ENCODE results near the gene JMJD8.

JMJD8 gene

DNA sequence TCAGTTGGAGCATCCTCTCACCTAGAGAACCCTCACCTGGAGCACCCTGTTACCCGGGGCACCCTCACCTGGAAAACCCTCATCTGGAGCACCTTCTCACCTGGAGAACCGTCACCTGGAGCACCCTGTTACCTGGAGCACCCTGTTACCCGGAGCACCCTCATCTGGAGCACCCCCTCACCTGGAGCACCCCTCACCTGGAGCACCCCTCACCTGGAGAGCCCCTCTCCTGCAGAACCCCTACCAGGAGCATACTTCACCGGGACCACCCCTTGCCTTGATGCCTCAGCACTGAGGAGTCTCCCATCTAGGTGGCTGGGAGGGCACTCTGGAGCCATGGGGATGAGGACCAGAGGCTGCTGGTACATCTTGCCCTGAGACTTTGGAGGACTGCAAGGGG, 24.8 kb upstream of the JMJD8 start:
- Histone ChIP-seq H4K20me1 (ENCODE audit: insufficient read depth, low read length) (no peaks in the 10 kb centered on the region), H3K4me3 (ENCODE audit: low read length) (no peak overlapping the region), H3K9me3 (replicated peaks; ENCODE audit: insufficient read depth, low read length) (no peaks in the 10 kb centered on the region), H3K79me2 (ENCODE audit: low read length) (no peaks in the 10 kb centered on the region), H3K4me2 (ENCODE audit: low read depth, low read length) (no peak overlapping the region), H3K27me3 (replicated peaks; ENCODE audit: insufficient read depth, low read length) (peaks cover 58% of the 10 kb centered on the region), H3F3A (ENCODE audit: insufficient read depth, low read length) (no peaks in the 10 kb centered on the region), H3K27ac (ENCODE audit: low read length) (no peak overlapping the region), H3K9ac (ENCODE audit: low read length) (no peak overlapping the region), H3K9me2 (replicated peaks; ENCODE audit: insufficient read depth, low read length) (no peaks in the 10 kb centered on the region), H3K36me3 (replicated peaks; ENCODE audit: insufficient read depth, low read length) (no peaks in the 10 kb centered on the region), H2AFZ (ENCODE audit: low read length) (no peak overlapping the region), H3K4me1 (ENCODE audit: low read length) (no peaks in the 10 kb centered on the region; the same call in 1 of the 2 replicates)
- no peak for DNase-seq
- TF ChIP-seq EZH2phosphoT487 (IDR thresholded peaks at IDR 0.05; ENCODE audit: low read length) (no peak), EZH2 (optimal IDR thresholded peaks at IDR 0.05; ENCODE audit: low read depth, low read length) (no peak)
- TF ChIP-seq, protein P1, sequence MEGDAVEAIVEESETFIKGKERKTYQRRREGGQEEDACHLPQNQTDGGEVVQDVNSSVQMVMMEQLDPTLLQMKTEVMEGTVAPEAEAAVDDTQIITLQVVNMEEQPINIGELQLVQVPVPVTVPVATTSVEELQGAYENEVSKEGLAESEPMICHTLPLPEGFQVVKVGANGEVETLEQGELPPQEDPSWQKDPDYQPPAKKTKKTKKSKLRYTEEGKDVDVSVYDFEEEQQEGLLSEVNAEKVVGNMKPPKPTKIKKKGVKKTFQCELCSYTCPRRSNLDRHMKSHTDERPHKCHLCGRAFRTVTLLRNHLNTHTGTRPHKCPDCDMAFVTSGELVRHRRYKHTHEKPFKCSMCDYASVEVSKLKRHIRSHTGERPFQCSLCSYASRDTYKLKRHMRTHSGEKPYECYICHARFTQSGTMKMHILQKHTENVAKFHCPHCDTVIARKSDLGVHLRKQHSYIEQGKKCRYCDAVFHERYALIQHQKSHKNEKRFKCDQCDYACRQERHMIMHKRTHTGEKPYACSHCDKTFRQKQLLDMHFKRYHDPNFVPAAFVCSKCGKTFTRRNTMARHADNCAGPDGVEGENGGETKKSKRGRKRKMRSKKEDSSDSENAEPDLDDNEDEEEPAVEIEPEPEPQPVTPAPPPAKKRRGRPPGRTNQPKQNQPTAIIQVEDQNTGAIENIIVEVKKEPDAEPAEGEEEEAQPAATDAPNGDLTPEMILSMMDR (IDR thresholded peaks at IDR 0.05; ENCODE audit: low read length) = no peak

DNA sequence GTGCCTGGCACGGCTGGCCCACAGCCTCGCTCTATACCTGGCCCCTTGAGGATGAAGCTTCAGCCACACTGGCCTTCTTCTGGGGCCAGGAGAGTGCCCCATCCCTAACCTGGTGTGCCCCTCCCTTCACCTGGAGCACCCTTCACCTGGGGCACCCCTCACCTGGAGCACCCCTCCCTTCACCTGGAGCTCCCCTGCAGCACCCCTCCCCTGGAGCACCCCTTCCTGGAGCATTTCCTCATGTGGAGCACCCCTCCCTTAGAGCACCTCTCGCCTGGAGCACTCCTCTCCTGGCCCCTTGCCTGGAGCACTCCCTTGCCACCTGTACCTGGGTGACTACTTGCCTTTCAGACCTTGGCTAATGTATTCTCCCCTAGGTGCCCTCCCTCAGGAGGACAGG, 23.9 kb upstream of the JMJD8 start:
- no peaks in the 10 kb centered on the region for H3K4me1 ChIP-seq (ENCODE audit: low read length)
- H3K4me3 ChIP-seq (ENCODE audit: low read length) = no peak overlapping the region
- TF ChIP-seq, protein P1 (IDR thresholded peaks at IDR 0.05; ENCODE audit: low read length) = no peak
- TF ChIP-seq EZH2 (optimal IDR thresholded peaks at IDR 0.05; ENCODE audit: low read depth, low read length) (no peak), EZH2phosphoT487 (IDR thresholded peaks at IDR 0.05; ENCODE audit: low read length) (no peak)
- H3K9me3 ChIP-seq (replicated peaks; ENCODE audit: insufficient read depth, low read length) = no peaks in the 10 kb centered on the region
- H3K9me2 ChIP-seq (replicated peaks; ENCODE audit: insufficient read depth, low read length) = no peaks in the 10 kb centered on the region
- H3K9ac ChIP-seq (ENCODE audit: low read length) = no peak overlapping the region
- H3K36me3 ChIP-seq (replicated peaks; ENCODE audit: insufficient read depth, low read length) = no peaks in the 10 kb centered on the region
- DNase-seq = no peak
- H3K4me2 ChIP-seq (ENCODE audit: low read depth, low read length) = no peak overlapping the region
- H3K79me2 ChIP-seq (ENCODE audit: low read length) = no peaks in the 10 kb centered on the region
- no peaks in the 10 kb centered on the region for H3F3A ChIP-seq (ENCODE audit: insufficient read depth, low read length)
- no peak overlapping the region for H3K27ac ChIP-seq (ENCODE audit: low read length)
- H3K27me3 ChIP-seq (replicated peaks; ENCODE audit: insufficient read depth, low read length) = peaks cover 66% of the 10 kb centered on the region
- no peaks in the 10 kb centered on the region for H4K20me1 ChIP-seq (ENCODE audit: insufficient read depth, low read length)
- H2AFZ ChIP-seq (ENCODE audit: low read length) = no peak overlapping the region

GRCh38 chr16:707062-707538, 23.0 kb upstream of the JMJD8 start:
- Histone ChIP-seq H3K4me3 (ENCODE audit: low read length) (no peak overlapping the region), H3K4me1 (ENCODE audit: low read length) (no peaks in the 10 kb centered on the region), H4K20me1 (ENCODE audit: insufficient read depth, low read length) (no peaks in the 10 kb centered on the region), H3K79me2 (ENCODE audit: low read length) (no peaks in the 10 kb centered on the region), H3K4me2 (ENCODE audit: low read depth, low read length) (no peak overlapping the region), H3K9me3 (replicated peaks; ENCODE audit: insufficient read depth, low read length) (no peaks in the 10 kb centered on the region), H3K9me2 (replicated peaks; ENCODE audit: insufficient read depth, low read length) (no peaks in the 10 kb centered on the region), H3K27ac (ENCODE audit: low read length) (no peak overlapping the region), H3K36me3 (replicated peaks; ENCODE audit: insufficient read depth, low read length) (no peaks in the 10 kb centered on the region), H3K27me3 (replicated peaks; ENCODE audit: insufficient read depth, low read length) (peaks cover 75% of the 10 kb centered on the region), H2AFZ (ENCODE audit: low read length) (no peak overlapping the region), H3K9ac (ENCODE audit: low read length) (no peak overlapping the region), H3F3A (ENCODE audit: insufficient read depth, low read length) (no peaks in the 10 kb centered on the region)
- TF ChIP-seq EZH2 (optimal IDR thresholded peaks at IDR 0.05; ENCODE audit: low read depth, low read length) (no peak), EZH2phosphoT487 (IDR thresholded peaks at IDR 0.05; ENCODE audit: low read length) (no peak)
- TF ChIP-seq, protein P1 (IDR thresholded peaks at IDR 0.05; ENCODE audit: low read length) = no peak
- DNase-seq = no peak

Measured in MM.1S (cell line).